ENCODE measurements around the gene SAFB2.

DNA sequence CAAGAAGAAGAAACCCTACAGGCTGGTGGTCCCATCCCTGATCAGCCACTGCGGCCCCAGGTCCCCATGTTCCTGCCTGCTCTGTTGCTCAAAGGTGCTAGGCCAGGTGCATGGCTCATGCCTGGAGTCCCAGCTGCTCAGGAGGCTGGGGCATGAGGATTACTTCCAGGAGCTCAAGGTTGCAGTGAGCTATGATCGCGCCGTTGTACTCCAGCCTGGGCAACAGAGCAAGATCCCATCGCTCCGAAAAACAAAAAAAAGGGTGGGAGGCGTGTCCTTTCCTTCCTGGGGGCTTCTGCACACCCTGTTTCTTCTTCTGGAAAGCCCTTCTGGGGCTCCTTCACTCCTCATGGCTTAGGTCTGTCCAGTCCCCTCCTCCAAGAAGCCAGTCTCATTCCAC, 42.9 kb downstream of the SAFB2 start:
- TF ChIP-seq CTCF (IDR thresholded peaks at IDR 0.05) (no peak), POLR2A (IDR thresholded peaks at IDR 0.05) (no peak), POLR2AphosphoS5 (IDR thresholded peaks at IDR 0.05) (no peak), EP300 (IDR thresholded peaks at IDR 0.05) (no peak)

Data from gastroesophageal sphincter (tissue), 3 donors.